ENCODE data around the gene C19orf73. TPM values are rescaled to one million over a fixed set of nuclear protein-coding genes. Genes with fewer than 3 reads are reported as not detected.
A peak's percentile ranks its signal among the peaks of the same experiment; 100 is the strongest.

Gene C19orf73
- total and polyA plus RNA-seq, 2 donors (not counting 1 experiment from before 2014, with no cell fraction given): 0.30 to 0.83 TPM

DNA sequence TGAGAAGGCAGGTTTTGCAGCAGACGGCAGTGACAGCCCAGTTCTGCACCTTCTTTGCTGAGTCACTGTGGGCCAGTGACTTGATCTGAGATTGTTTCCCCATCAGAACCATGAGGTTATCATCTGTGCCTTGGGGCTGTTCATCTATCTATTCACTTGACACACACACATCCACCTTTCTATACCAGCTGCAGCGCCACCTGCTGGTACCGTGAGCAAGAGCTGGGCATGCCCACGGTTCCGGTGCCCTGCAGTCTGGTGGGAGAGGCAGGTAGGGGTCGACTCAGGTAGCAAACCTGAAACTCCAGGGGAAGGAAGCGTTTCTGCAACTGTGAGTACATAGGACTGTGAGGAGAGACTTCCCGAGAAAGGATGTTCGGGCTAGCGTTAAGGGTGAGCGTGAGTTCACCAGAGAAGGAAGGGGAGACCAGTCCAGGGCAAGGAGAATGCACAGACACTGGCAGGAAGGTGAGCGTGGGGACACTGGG lies 12.3 kb downstream of the C19orf73 start:
- H4K20me1 ChIP-seq (ENCODE audit: control insufficient read depth, extremely low read depth, insufficient read depth, low read length): no peaks in the 10 kb centered on the region
- no peaks in the 10 kb centered on the region for H3K27me3 ChIP-seq (ENCODE audit: control insufficient read depth, insufficient read depth, low read length)
- TF ChIP-seq, protein P1, sequence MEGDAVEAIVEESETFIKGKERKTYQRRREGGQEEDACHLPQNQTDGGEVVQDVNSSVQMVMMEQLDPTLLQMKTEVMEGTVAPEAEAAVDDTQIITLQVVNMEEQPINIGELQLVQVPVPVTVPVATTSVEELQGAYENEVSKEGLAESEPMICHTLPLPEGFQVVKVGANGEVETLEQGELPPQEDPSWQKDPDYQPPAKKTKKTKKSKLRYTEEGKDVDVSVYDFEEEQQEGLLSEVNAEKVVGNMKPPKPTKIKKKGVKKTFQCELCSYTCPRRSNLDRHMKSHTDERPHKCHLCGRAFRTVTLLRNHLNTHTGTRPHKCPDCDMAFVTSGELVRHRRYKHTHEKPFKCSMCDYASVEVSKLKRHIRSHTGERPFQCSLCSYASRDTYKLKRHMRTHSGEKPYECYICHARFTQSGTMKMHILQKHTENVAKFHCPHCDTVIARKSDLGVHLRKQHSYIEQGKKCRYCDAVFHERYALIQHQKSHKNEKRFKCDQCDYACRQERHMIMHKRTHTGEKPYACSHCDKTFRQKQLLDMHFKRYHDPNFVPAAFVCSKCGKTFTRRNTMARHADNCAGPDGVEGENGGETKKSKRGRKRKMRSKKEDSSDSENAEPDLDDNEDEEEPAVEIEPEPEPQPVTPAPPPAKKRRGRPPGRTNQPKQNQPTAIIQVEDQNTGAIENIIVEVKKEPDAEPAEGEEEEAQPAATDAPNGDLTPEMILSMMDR (conservative IDR thresholded peaks at IDR 0.05 in 1 of 2, IDR thresholded peaks at IDR 0.05 in 1 of 2; ENCODE audit: low read depth in 1 of 2, low read length in 2 of 2): peak; percentile 57 to 79
- no peak for TF ChIP-seq EZH2 (IDR thresholded peaks at IDR 0.05; ENCODE audit: low read length, missing control alignments)
- H3K9me3 ChIP-seq (ENCODE audit: control insufficient read depth, insufficient read depth, low read depth, low read length): no peaks in the 10 kb centered on the region
- H3K4me2 ChIP-seq (ENCODE audit: extremely low read depth, insufficient read depth, low read length): no peak overlapping the region
- peaks cover 45% of the 10 kb centered on the region for H3K36me3 ChIP-seq (ENCODE audit: control insufficient read depth, insufficient read depth, low read length)
- no peak overlapping the region for H3K27ac ChIP-seq (ENCODE audit: insufficient read depth, low read length)
- H3K4me3 ChIP-seq (replicated peaks in 1 of 4; ENCODE audit: control extremely low read depth in 1 of 4, insufficient read depth in 1 of 4, low read depth in 3 of 4, low read length in 4 of 4): no peak overlapping the region
- H2AFZ ChIP-seq (ENCODE audit: low read length): no peak overlapping the region
- no peaks in the 10 kb centered on the region for H3K4me1 ChIP-seq (ENCODE audit: control insufficient read depth, extremely low read depth, insufficient read depth, low read length)
- no peak overlapping the region for H3K9ac ChIP-seq (ENCODE audit: insufficient read depth, low read length)
- DNase-seq (ENCODE audit: low read depth in 2 of 2): peak; percentile 36 to 41
- no peaks in the 10 kb centered on the region for H3K79me2 ChIP-seq (ENCODE audit: control insufficient read depth, insufficient read depth, low read length)

DNA sequence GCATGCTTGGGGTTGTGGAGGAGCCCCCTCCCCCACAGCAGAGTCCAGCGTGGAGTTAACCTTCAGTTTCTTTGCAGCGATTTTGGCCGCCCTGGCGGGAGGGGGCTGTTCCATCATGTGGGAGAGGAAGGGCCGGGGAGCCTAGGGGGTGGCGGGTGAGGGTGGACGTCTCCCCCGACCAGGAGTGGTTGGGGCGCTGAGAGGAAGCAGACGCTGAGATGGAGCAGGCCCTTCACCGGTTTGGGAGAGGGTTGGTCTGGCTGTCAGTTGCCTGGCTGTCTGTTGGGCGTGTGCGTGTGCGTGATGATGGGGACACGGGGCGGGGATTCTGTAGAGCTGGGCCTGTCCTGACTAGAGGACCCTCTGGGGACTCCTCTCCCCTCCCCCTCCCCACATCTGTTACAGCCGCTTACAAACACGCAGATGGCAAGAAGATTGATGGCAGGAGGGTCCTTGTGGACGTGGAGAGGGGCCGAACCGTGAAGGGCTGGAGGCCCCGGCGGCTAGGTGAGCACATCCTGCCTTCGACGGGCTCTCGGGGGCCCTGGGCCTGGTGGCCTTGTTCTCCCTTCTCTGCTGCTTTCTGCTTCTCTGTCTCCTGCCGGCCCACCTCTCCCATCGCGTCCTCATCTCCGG lies 14.6 kb downstream of the C19orf73 start:
- Histone ChIP-seq H3K9ac (ENCODE audit: insufficient read depth, low read length) (no peak overlapping the region), H2AFZ (ENCODE audit: low read length) (no peak overlapping the region), H3K4me2 (ENCODE audit: extremely low read depth, insufficient read depth, low read length) (no peak overlapping the region), H4K20me1 (ENCODE audit: control insufficient read depth, extremely low read depth, insufficient read depth, low read length) (no peaks in the 10 kb centered on the region), H3K36me3 (ENCODE audit: control insufficient read depth, insufficient read depth, low read length) (peaks cover 58% of the 10 kb centered on the region), H3K4me3 (replicated peaks in 1 of 4; ENCODE audit: control extremely low read depth in 1 of 4, insufficient read depth in 1 of 4, low read depth in 3 of 4, low read length in 4 of 4) (no peak overlapping the region), H3K27me3 (ENCODE audit: control insufficient read depth, insufficient read depth, low read length) (no peaks in the 10 kb centered on the region), H3K27ac (ENCODE audit: insufficient read depth, low read length) (no peak overlapping the region), H3K9me3 (ENCODE audit: control insufficient read depth, insufficient read depth, low read depth, low read length) (no peaks in the 10 kb centered on the region), H3K4me1 (ENCODE audit: control insufficient read depth, extremely low read depth, insufficient read depth, low read length) (no peaks in the 10 kb centered on the region), H3K79me2 (ENCODE audit: control insufficient read depth, insufficient read depth, low read length) (peaks cover 9% of the 10 kb centered on the region)
- DNase-seq (ENCODE audit: low read depth in 2 of 2): no peak
- TF ChIP-seq, protein P1 (conservative IDR thresholded peaks at IDR 0.05 in 1 of 2, IDR thresholded peaks at IDR 0.05 in 1 of 2; ENCODE audit: low read depth in 1 of 2, low read length in 2 of 2): no peak
- no peak for TF ChIP-seq EZH2 (IDR thresholded peaks at IDR 0.05; ENCODE audit: low read length, missing control alignments)

DNA sequence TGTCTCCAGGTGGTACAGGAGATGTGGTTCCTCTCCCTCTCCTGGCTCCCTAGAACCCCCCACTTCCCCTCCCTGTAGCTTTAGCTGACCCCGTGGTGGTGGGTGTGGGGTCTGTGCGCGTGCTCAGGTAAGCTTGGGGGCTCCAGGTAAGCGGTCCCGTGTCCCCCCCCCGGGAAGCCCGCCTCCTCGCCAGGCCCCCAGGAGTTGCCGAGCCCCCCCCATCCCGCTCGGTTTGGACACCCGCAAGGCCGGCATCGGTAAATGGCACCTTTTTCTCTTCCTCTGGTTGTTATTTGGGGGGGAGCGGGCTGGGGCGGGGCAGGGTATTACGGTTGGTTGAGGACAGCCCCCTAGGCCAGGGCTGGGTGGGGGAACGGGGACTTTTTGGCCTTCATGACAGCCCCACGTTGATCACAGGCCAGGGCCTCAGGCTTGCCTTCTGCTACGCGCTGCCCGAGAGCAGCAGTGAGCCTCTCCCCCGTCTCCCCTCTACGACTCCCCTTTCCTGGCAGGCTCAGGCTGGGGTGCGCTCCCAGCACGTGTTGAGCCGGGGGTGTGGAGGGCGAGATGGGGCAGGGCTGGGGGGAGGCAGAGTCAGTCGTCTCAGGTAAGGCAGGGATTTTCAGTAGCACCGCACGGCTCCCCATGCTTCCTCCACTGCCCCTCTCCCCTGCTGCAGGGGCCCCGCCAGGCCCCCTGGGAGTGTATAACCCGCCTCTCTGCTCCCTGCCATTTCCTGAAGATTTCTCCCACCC lies 15.4 kb downstream of the C19orf73 start:
- no peak for DNase-seq (ENCODE audit: low read depth in 2 of 2)
- TF ChIP-seq, protein P1 (conservative IDR thresholded peaks at IDR 0.05 in 1 of 2, IDR thresholded peaks at IDR 0.05 in 1 of 2; ENCODE audit: low read depth in 1 of 2, low read length in 2 of 2): no peak
- TF ChIP-seq EZH2 (IDR thresholded peaks at IDR 0.05; ENCODE audit: low read length, missing control alignments): no peak
- H3K79me2 ChIP-seq (ENCODE audit: control insufficient read depth, insufficient read depth, low read length): peaks cover 11% of the 10 kb centered on the region
- no peak overlapping the region for H3K4me3 ChIP-seq (replicated peaks in 1 of 4; ENCODE audit: control extremely low read depth in 1 of 4, insufficient read depth in 1 of 4, low read depth in 3 of 4, low read length in 4 of 4)
- H3K9me3 ChIP-seq (ENCODE audit: control insufficient read depth, insufficient read depth, low read depth, low read length): no peaks in the 10 kb centered on the region
- no peak overlapping the region for H2AFZ ChIP-seq (ENCODE audit: low read length)
- H3K27me3 ChIP-seq (ENCODE audit: control insufficient read depth, insufficient read depth, low read length): no peaks in the 10 kb centered on the region
- no peak overlapping the region for H3K9ac ChIP-seq (ENCODE audit: insufficient read depth, low read length)
- no peaks in the 10 kb centered on the region for H4K20me1 ChIP-seq (ENCODE audit: control insufficient read depth, extremely low read depth, insufficient read depth, low read length)
- peaks cover 56% of the 10 kb centered on the region for H3K36me3 ChIP-seq (ENCODE audit: control insufficient read depth, insufficient read depth, low read length)
- H3K27ac ChIP-seq (ENCODE audit: insufficient read depth, low read length): no peak overlapping the region
- no peaks in the 10 kb centered on the region for H3K4me1 ChIP-seq (ENCODE audit: control insufficient read depth, extremely low read depth, insufficient read depth, low read length)
- no peak overlapping the region for H3K4me2 ChIP-seq (ENCODE audit: extremely low read depth, insufficient read depth, low read length)
